Endothelial cell of umbilical vein (primary cell): ENCODE data around the gene PRKRIP1. TPM values are rescaled to one million over a fixed set of nuclear protein-coding genes. Genes with fewer than 3 reads are reported as not detected.
"Not testable (repeated sequence)": the region's sequence is repeated elsewhere in the genome, so short reads cannot be mapped to it uniquely, and the experiment has no call there.

Experiments
- BruUV-seq: library from RNA; stranded (reverse); fragments of 400-500 nt; replicated peaks from 2 replicates; lab custom pipeline; 2021; lab: Mats Ljungman, UMichigan
- CTCF ChIA-PET: fragments of 300-600, 350-600 bp; sonication (Branson Sonifier 250); formaldehyde crosslinking; loops from one replicate; lab custom pipeline; 2021; ENCODE audit warnings: antibody characterized with exemption, inconsistent platforms; lab: Charles Lee
- POLR2A ChIA-PET: fragments of 300-600, 350-600 bp; sonication (Branson Sonifier 250); formaldehyde crosslinking; loops from one replicate; lab custom pipeline; 2021; ENCODE audit warnings: antibody characterized with exemption, inconsistent platforms; lab: Charles Lee
- DNase-seq: peaks from one replicate; pipeline ENCODE4 v3.0.0-alpha.2; 2011; ENCODE audit warnings: low read depth, low spot score
- FAIRE-seq: peaks from 2 replicates; lab custom pipeline; 2011; peaks lifted over from hg19 to GRCh38; lab: Jason Lieb, UNC
- H2AFZ ChIP-seq: 2 replicates; pipeline ENCODE4 v1.6.0; 2012; ENCODE audit warnings: low read depth, low read length, control low read depth, inconsistent platforms
- H3K27ac ChIP-seq: 2 replicates; pipeline ENCODE4 v1.5.1; 2011; ENCODE audit warnings: low read depth, mild to moderate bottlenecking, control low read depth, low read length, moderate library complexity; ENCODE audit not compliant: insufficient read depth
- H3K27me3 ChIP-seq, 2 experiments: 2 replicates each; pipeline versions ENCODE4 v1.6.0 to v1.6.1; 2011; ENCODE audit warnings: low read length in 2 of 2, mixed read lengths in 1 of 2; ENCODE audit not compliant: control insufficient read depth in 2 of 2, insufficient read depth in 2 of 2
- H3K36me3 ChIP-seq, 2 experiments: 2 replicates in 1 of 2; 3 replicates in 1 of 2; pipeline ENCODE4 v1.5.1; 2011; ENCODE audit warnings: low read length in 2 of 2, mild to moderate bottlenecking in 1 of 2, moderate library complexity in 1 of 2; ENCODE audit not compliant: control insufficient read depth in 2 of 2, insufficient read depth in 2 of 2; ENCODE audit errors: extremely low read depth in 1 of 2
- H3K4me1 ChIP-seq: 3 replicates; pipeline ENCODE4 v1.5.1; 2011; ENCODE audit warnings: mild to moderate bottlenecking, low read length; ENCODE audit not compliant: control insufficient read depth, insufficient read depth; ENCODE audit errors: extremely low read depth
- H3K4me2 ChIP-seq: 2 replicates; pipeline ENCODE4 v1.6.1; 2011; ENCODE audit warnings: low read length, control low read depth, mixed read lengths; ENCODE audit not compliant: insufficient read depth
- H3K4me3 ChIP-seq, 3 experiments: fragments of 200-600 bp in 1 of 3; sonication (generic), shearing (Covaris generic) in 1 of 3; replicated peaks in 1 of 3; 2 replicates each; pipeline ENCODE4 v1.5.1; 2011 to 2016; ENCODE audit warnings: control low read depth in 3 of 3, low read length in 3 of 3, mild to moderate bottlenecking in 2 of 3, inconsistent platforms in 1 of 3, low read depth in 1 of 3, moderate library complexity in 1 of 3; ENCODE audit not compliant: insufficient read depth in 1 of 3
- H3K79me2 ChIP-seq: 2 replicates; pipeline ENCODE4 v1.6.0; 2012; ENCODE audit warnings: low read length, inconsistent platforms; ENCODE audit not compliant: control insufficient read depth, insufficient read depth
- H3K9ac ChIP-seq: replicated peaks from 2 replicates; pipeline ENCODE3; 2011; ENCODE audit warnings: low read length, control low read depth; ENCODE audit not compliant: insufficient read depth; ENCODE audit errors: extremely low read depth
- H3K9me1 ChIP-seq: replicated peaks from 3 replicates; pipeline ENCODE4 v1.6.0; 2011; ENCODE audit warnings: mild to moderate bottlenecking, low read length; ENCODE audit not compliant: control insufficient read depth, insufficient read depth; ENCODE audit errors: extremely low read depth
- H3K9me3 ChIP-seq: replicated peaks from 2 replicates; pipeline ENCODE4 v1.5.1; 2012; ENCODE audit warnings: low read length, inconsistent platforms; ENCODE audit not compliant: control insufficient read depth, insufficient read depth
- H4K20me1 ChIP-seq: replicated peaks from 2 replicates; pipeline ENCODE3; 2011; ENCODE audit warnings: mild to moderate bottlenecking, low read length; ENCODE audit not compliant: control insufficient read depth, insufficient read depth; ENCODE audit errors: extremely low read depth
- EZH2 ChIP-seq: IDR thresholded peaks from 2 replicates; pipeline ENCODE4 v1.6.1; 2012; ENCODE audit warnings: borderline replicate concordance, low read depth, mild to moderate bottlenecking, moderate library complexity, low read length, inconsistent platforms; ENCODE audit not compliant: severe bottlenecking
- FOS ChIP-seq: IDR thresholded peaks from 2 replicates; pipeline ENCODE4 v1.6.1; 2011; ENCODE audit warnings: mild to moderate bottlenecking, low read length, moderate library complexity, borderline replicate concordance; ENCODE audit not compliant: insufficient read depth
- GATA2 ChIP-seq: IDR thresholded peaks from 2 replicates; pipeline ENCODE4 v1.7.0; 2011; ENCODE audit warnings: low read depth, mild to moderate bottlenecking, moderate library complexity, mixed read lengths, low read length; ENCODE audit not compliant: insufficient read length, insufficient read depth
- JUN ChIP-seq: IDR thresholded peaks from 2 replicates; pipeline ENCODE4 v1.6.1; 2011; ENCODE audit warnings: borderline replicate concordance, low read depth; ENCODE audit not compliant: insufficient read length, insufficient read depth
- MYC ChIP-seq: IDR thresholded peaks from one replicate; pipeline ENCODE4 v1.6.1; 2011; ENCODE audit warnings: mild to moderate bottlenecking, low read depth, low read length
- POLR2A ChIP-seq: IDR thresholded peaks from 2 replicates; pipeline ENCODE4 v1.6.1; 2012; ENCODE audit warnings: low read depth, mild to moderate bottlenecking, control low read depth, low read length
- dilution Hi-C: fragments of 300-500 bp; cut with MboI; formaldehyde crosslinking; loops from one replicate; pipeline ENCODE4 v1.15.0; 2019; ENCODE audit warnings: low sequenced_read_pairs; ENCODE audit not compliant: extremely low pct_ligation_motif_present
- intact Hi-C: fragments of 100-400 bp; cut with micrococcal nuclease; formaldehyde crosslinking; loops from one replicate; pipeline ENCODE4 v1.10.0; 2022
- polyA plus RNA-seq, 4 experiments: library from polyadenylated mRNA; depleted of rRNA in 3 of 4; stranded (reverse) in 3 of 4; unstranded in 1 of 4; fragments of >200 nt; gene quantifications; 2 replicates each; pipeline versions ENCODE4 v1.2.1 to v1.2.3, GENCODE V29; 2011 to 2012; ENCODE audit warnings: missing spikeins in 1 of 4
- total RNA-seq: library from RNA; stranded (reverse); gene quantifications from 2 replicates; pipeline ENCODE4 v1.2.3, GENCODE V29; 2021
- TF ChIP-seq, protein P1 (sequence below): IDR thresholded peaks from 2 replicates; pipeline ENCODE4 v1.6.1; 2011; ENCODE audit not compliant: insufficient read depth, insufficient read length
- TF ChIP-seq, protein P2 (sequence below), 2 donors: IDR thresholded peaks; 1 replicate in 1 of 2; 2 replicates in 1 of 2; pipeline ENCODE4 v1.5.1; 2011; ENCODE audit warnings: low read length in 2 of 2, mild to moderate bottlenecking in 2 of 2, moderate library complexity in 2 of 2, control low read depth in 1 of 2, inconsistent platforms in 1 of 2, low read depth in 1 of 2; ENCODE audit not compliant: insufficient read depth in 1 of 2; ENCODE audit errors: extremely low read depth in 1 of 2

Gene PRKRIP1
- total and polyA plus RNA-seq, 2 donors (not counting 3 experiments of a cell fraction or from before 2014, with no cell fraction given), result 16.1 to 26.1 TPM

DNA sequence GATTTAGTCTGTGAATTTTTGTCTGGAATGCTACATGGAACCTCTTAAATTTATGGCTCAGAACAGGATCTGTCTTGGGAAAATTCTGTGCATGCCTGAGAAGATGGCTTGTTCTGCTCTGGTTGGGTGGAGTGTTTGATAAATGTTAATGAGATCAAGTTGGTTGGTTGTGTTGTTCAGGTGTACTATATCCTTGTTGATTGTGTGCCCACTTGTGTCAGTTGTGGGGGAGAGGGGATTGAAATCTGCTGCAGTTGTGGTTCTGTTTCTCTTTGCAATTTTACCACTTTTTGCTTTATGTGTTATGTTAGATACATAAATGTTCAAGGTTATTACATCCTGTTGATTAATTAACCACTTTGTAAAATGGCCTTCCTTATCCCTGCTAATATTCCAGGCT is 26.1 kb upstream of the PRKRIP1 start:
- H3K4me2 ChIP-seq, H3K4me1 ChIP-seq, H3K9me3 ChIP-seq, intact Hi-C loops, H3K27me3 ChIP-seq, POLR2A ChIA-PET, H3K27ac ChIP-seq, dilution Hi-C loops, DNase-seq, H3K36me3 ChIP-seq, H4K20me1 ChIP-seq, H3K79me2 ChIP-seq, CTCF ChIA-PET, BruUV-seq, H3K9ac ChIP-seq, FAIRE-seq, H3K9me1 ChIP-seq, H3K4me3 ChIP-seq, H2AFZ ChIP-seq: not testable (repeated sequence)

DNA sequence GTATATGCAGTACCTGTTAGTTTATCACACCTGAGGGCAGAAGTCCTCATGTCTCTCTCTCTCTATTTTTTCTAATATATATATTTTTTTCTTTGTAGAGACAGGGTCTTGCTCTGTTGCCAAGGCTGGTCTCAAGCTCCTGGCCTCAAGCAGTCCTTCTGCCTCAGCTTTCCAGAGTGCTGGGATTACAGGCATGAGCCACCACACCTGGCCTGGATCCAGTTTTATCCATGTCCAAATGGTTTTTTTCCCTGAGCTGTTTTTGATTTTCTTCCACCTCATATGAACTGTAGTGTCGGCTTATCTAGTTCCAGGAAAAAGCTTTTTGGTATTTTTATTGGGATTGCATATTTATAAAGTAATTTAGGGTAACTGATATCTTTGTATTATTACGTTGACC is 23.4 kb upstream of the PRKRIP1 start:
- H4K20me1 ChIP-seq, H3K36me3 ChIP-seq, DNase-seq, H3K79me2 ChIP-seq, H2AFZ ChIP-seq, H3K4me1 ChIP-seq, H3K9ac ChIP-seq, POLR2A ChIA-PET, H3K27ac ChIP-seq, BruUV-seq, H3K4me3 ChIP-seq, dilution Hi-C loops, H3K27me3 ChIP-seq, CTCF ChIA-PET, H3K9me1 ChIP-seq, FAIRE-seq, H3K9me3 ChIP-seq, H3K4me2 ChIP-seq, intact Hi-C loops: not testable (repeated sequence)

DNA sequence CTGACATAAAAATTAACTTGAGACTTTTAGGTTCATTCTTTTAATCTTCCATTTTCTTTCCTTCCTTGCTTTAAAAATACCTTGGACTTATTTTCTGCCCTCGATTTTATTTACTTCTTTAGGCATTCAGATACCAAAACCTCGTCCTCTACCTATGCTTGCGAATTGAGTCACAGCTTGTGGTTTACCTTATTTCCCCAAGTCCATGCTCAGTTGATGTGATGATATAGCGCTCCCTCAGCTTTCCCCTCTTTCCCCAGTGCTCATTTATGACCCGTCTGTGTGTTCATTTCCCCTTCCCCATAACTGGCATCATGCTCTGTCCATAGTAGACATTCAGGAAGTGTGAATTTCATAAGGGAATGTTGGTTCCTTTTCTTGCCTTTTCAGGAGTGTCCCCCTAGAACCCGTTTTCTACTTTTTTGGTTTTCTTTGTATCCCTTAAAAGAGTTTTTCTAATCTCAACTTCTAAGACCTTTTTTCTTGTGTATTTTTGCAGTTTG is 19.1 kb upstream of the PRKRIP1 start:
- no peak overlapping the region for H3K27ac ChIP-seq
- H3K4me1 ChIP-seq, result peaks cover 5% of the 10 kb centered on the region
- POLR2A ChIA-PET, result no interaction called here
- H3K27me3 ChIP-seq, result no peaks in the 10 kb centered on the region
- no peaks in the 10 kb centered on the region for H3K9me1 ChIP-seq
- DNase-seq, result no peak
- TF ChIP-seq JUN, result no peak
- TF ChIP-seq MYC, result no peak
- TF ChIP-seq EZH2, result no peak
- no peak for TF ChIP-seq FOS
- TF ChIP-seq, protein P1, sequence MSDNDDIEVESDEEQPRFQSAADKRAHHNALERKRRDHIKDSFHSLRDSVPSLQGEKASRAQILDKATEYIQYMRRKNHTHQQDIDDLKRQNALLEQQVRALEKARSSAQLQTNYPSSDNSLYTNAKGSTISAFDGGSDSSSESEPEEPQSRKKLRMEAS, result no peak
- TF ChIP-seq GATA2, result no peak
- TF ChIP-seq, protein P2, sequence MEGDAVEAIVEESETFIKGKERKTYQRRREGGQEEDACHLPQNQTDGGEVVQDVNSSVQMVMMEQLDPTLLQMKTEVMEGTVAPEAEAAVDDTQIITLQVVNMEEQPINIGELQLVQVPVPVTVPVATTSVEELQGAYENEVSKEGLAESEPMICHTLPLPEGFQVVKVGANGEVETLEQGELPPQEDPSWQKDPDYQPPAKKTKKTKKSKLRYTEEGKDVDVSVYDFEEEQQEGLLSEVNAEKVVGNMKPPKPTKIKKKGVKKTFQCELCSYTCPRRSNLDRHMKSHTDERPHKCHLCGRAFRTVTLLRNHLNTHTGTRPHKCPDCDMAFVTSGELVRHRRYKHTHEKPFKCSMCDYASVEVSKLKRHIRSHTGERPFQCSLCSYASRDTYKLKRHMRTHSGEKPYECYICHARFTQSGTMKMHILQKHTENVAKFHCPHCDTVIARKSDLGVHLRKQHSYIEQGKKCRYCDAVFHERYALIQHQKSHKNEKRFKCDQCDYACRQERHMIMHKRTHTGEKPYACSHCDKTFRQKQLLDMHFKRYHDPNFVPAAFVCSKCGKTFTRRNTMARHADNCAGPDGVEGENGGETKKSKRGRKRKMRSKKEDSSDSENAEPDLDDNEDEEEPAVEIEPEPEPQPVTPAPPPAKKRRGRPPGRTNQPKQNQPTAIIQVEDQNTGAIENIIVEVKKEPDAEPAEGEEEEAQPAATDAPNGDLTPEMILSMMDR (IDR thresholded peaks at IDR 0.05; ENCODE audit: extremely low read depth in 1 of 2, insufficient read depth in 1 of 2, low read depth in 1 of 2, low read length in 2 of 2), result no peak
- TF ChIP-seq POLR2A, result no peak
- no peak overlapping the region for H3K4me3 ChIP-seq
- intact Hi-C loops (no loop called here), dilution Hi-C loops (no loop called here)
- no peak overlapping the region for H3K9ac ChIP-seq
- peaks cover 4% of the 10 kb centered on the region for H3K79me2 ChIP-seq
- no peaks in the 10 kb centered on the region for H3K9me3 ChIP-seq
- H4K20me1 ChIP-seq, result no peaks in the 10 kb centered on the region
- H3K4me2 ChIP-seq, result no peak overlapping the region
- BruUV-seq, result no TSS peak
- H2AFZ ChIP-seq, result no peak overlapping the region
- CTCF ChIA-PET, result no interaction called here
- H3K36me3 ChIP-seq, result peaks cover 0 to 5% of the 10 kb centered on the region in 2 experiments
- FAIRE-seq, result no peak
